COR-L47 (cell line): ENCODE results near the gene RICTOR.
"Not testable (repeated sequence)": the region's sequence is repeated elsewhere in the genome, so short reads cannot be mapped to it uniquely, and the experiment has no call there.

Source experiments
- DNase-seq: peaks from one replicate; lab custom pipeline; 2025; lab: John Stamatoyannopoulos, UW

The RICTOR gene

GRCh38 chr5:39055027-39055767 is 19.0 kb downstream of the RICTOR start:
- DNase-seq: no peak

GRCh38 chr5:39053189-39053588 is 21.0 kb downstream of the RICTOR start:
- no peak for DNase-seq

- no peak for DNase-seq
Observed at GRCh38 chr5:39052141-39052540, 22.1 kb downstream of the RICTOR start.

GRCh38 chr5:39049315-39049714 is 24.9 kb downstream of the RICTOR start:
- DNase-seq: no peak

- DNase-seq: peak; percentile 57
Observed at GRCh38 chr5:39040875-39041274, 33.3 kb downstream of the RICTOR start.

- not testable (repeated sequence) for DNase-seq
Observed at GRCh38 chr5:39034493-39034892, 39.7 kb downstream of the RICTOR start.

- no peak for DNase-seq
Observed at GRCh38 chr5:39031041-39031440, 43.2 kb downstream of the RICTOR start.

- no peak for DNase-seq
Observed at GRCh38 chr5:39025456-39025855, 48.7 kb downstream of the RICTOR start.

- no peak for DNase-seq
Observed at GRCh38 chr5:39024884-39025283, 49.3 kb downstream of the RICTOR start.

- no peak for DNase-seq
Observed at GRCh38 chr5:39024005-39024404, 50.2 kb downstream of the RICTOR start.

- DNase-seq: no peak
Observed at GRCh38 chr5:39023121-39023520, 51.1 kb downstream of the RICTOR start.

- DNase-seq: no peak
Observed at GRCh38 chr5:39022151-39022550, 52.0 kb downstream of the RICTOR start.

GRCh38 chr5:39021413-39021812 is 52.8 kb downstream of the RICTOR start:
- DNase-seq: no peak

GRCh38 chr5:39020458-39020857 is 53.7 kb downstream of the RICTOR start:
- no peak for DNase-seq

GRCh38 chr5:39019254-39019653 is 54.9 kb downstream of the RICTOR start:
- no peak for DNase-seq

GRCh38 chr5:39017504-39017903 is 56.7 kb downstream of the RICTOR start:
- DNase-seq: no peak

- DNase-seq: no peak
Observed at GRCh38 chr5:39016587-39017275, 57.5 kb downstream of the RICTOR start.

GRCh38 chr5:39015743-39016586 is 58.2 kb downstream of the RICTOR start:
- no peak for DNase-seq

GRCh38 chr5:39014561-39014960 is 59.6 kb downstream of the RICTOR start:
- DNase-seq: no peak

GRCh38 chr5:39013938-39014337 is 60.3 kb downstream of the RICTOR start:
- no peak for DNase-seq

- not testable (repeated sequence) for DNase-seq
Observed at GRCh38 chr5:39010958-39011357, 63.2 kb downstream of the RICTOR start.

GRCh38 chr5:39009981-39010380 is 64.2 kb downstream of the RICTOR start:
- DNase-seq: no peak

- no peak for DNase-seq
Observed at GRCh38 chr5:39009280-39009679, 64.9 kb downstream of the RICTOR start.
